SU-DHL-6 (cell line): ENCODE measurements around the gene PARP1.

Experiments used
- CTCF ChIP-seq: fragments of 200-600 bp; sonication (generic); IDR thresholded peaks from one replicate; pipeline ENCODE4 v1.5.1; 2017; ENCODE audit warnings: antibody characterized with exemption, mild to moderate bottlenecking, low read length, moderate library complexity; ENCODE audit not compliant: insufficient read depth, poor library complexity, severe bottlenecking
- EZH2phosphoT487 ChIP-seq: fragments of 200-600 bp; sonication (generic), shearing (Covaris generic); conservative IDR thresholded peaks from 2 replicates; pipeline ENCODE4 v1.6.1; 2018; ENCODE audit warnings: mild to moderate bottlenecking, antibody characterized with exemption, low read length, moderate library complexity, mixed read lengths

GRCh38 chr1:226384717-226385116, 23.2 kb downstream of the PARP1 start:
- TF ChIP-seq CTCF (no peak), EZH2phosphoT487 (no peak)
